HK-2 (cell line): ENCODE measurements around the gene IGSF5.
A peak's percentile ranks its signal among the peaks of the same experiment; 100 is the strongest.

Source experiments
- DNase-seq: peaks from one replicate; pipeline ENCODE4 v3.0.0-alpha.2; 2018; ENCODE audit not compliant: unreplicated experiment

The IGSF5 gene

GRCh38 chr21:39822042-39822441, 77.1 kb downstream of the IGSF5 start:
- no peak for DNase-seq

- DNase-seq = no peak
Observed at GRCh38 chr21:39825250-39825649, 80.3 kb downstream of the IGSF5 start.

GRCh38 chr21:39834543-39834942, 89.6 kb downstream of the IGSF5 start:
- DNase-seq = no peak

- peak; percentile 9 for DNase-seq
Observed at GRCh38 chr21:39837861-39838359, 92.9 kb downstream of the IGSF5 start.

GRCh38 chr21:39840373-39841097, 95.6 kb downstream of the IGSF5 start:
- DNase-seq = no peak

GRCh38 chr21:39842741-39843459, 97.9 kb downstream of the IGSF5 start:
- DNase-seq = no peak

GRCh38 chr21:39843483-39843882, 98.5 kb downstream of the IGSF5 start:
- no peak for DNase-seq

GRCh38 chr21:39843916-39844315, 98.9 kb downstream of the IGSF5 start:
- DNase-seq = no peak

- DNase-seq = no peak
Observed at GRCh38 chr21:39845571-39846130, 100.7 kb downstream of the IGSF5 start.

GRCh38 chr21:39847877-39848276, 102.9 kb downstream of the IGSF5 start:
- DNase-seq = no peak

- DNase-seq = no peak
Observed at GRCh38 chr21:39849014-39849655, 104.2 kb downstream of the IGSF5 start.

GRCh38 chr21:39850333-39850732, 105.3 kb downstream of the IGSF5 start:
- no peak for DNase-seq

- DNase-seq = no peak
Observed at GRCh38 chr21:39851002-39851618, 106.1 kb downstream of the IGSF5 start.
